ENCODE measurements around the gene HS1BP3. TPM values are rescaled to one million over a fixed set of nuclear protein-coding genes. Genes with fewer than 3 reads are reported as not detected.

Gene HS1BP3
- total and polyA plus RNA-seq, 2 donors (not counting 3 experiments of a cell fraction or from before 2014, with no cell fraction given): 27.4 to 33.1 TPM

GRCh38 chr2:20647211-20647610 lies 3.7 kb downstream of the HS1BP3 start:
- no peak for DNase-seq (ENCODE audit: low read depth, low spot score)
- TF ChIP-seq MYC (IDR thresholded peaks at IDR 0.05; ENCODE audit: low read depth, low read length): no peak
- TF ChIP-seq POLR2AphosphoS5 (IDR thresholded peaks at IDR 0.05; ENCODE audit: insufficient read depth, low read depth, low read length): no peak
- TF ChIP-seq POLR2A (IDR thresholded peaks at IDR 0.05; ENCODE audit: low read depth, low read length): no peak
- no peak for TF ChIP-seq EZH2 (IDR thresholded peaks at IDR 0.05; ENCODE audit: borderline replicate concordance, low read depth, low read length, severe bottlenecking)
- no peak for TF ChIP-seq CTCF (IDR thresholded peaks at IDR 0.05; ENCODE audit: extremely low read depth in 1 of 2, insufficient read depth in 1 of 2, low read depth in 1 of 2, low read length in 2 of 2)
- no peak for TF ChIP-seq GATA2 (IDR thresholded peaks at IDR 0.05; ENCODE audit: insufficient read depth, insufficient read length, low read depth, low read length)
- dilution Hi-C loops (cut with MboI; ENCODE audit: extremely low pct_ligation_motif_present, low sequenced_read_pairs): no loop called here
- no peak overlapping the region for H3K4me3 ChIP-seq (replicated peaks in 1 of 3; ENCODE audit: insufficient read depth in 1 of 3, low read depth in 1 of 3, low read length in 3 of 3)
- H2AFZ ChIP-seq (ENCODE audit: low read depth, low read length): no peak overlapping the region
- intact Hi-C loops (cut with micrococcal nuclease): no loop called here
- no peaks in the 10 kb centered on the region for H4K20me1 ChIP-seq (replicated peaks; ENCODE audit: control insufficient read depth, extremely low read depth, insufficient read depth, low read length)
- peaks cover 11% of the 10 kb centered on the region for H3K4me1 ChIP-seq (ENCODE audit: control insufficient read depth, extremely low read depth, insufficient read depth, low read length)
- no peak overlapping the region for H3K9ac ChIP-seq (replicated peaks; ENCODE audit: extremely low read depth, insufficient read depth, low read length)
- CTCF ChIA-PET: interaction anchor here (1.0 to 1.1 kb wide), 2 partner anchors 203 to 268 kb away, joined by 3 read pairs; no protein-coding TSS in a partner anchor
- H3K27me3 ChIP-seq (ENCODE audit: control insufficient read depth in 2 of 2, insufficient read depth in 2 of 2, low read length in 2 of 2): no peaks in the 10 kb centered on the region
- no peak for FAIRE-seq
- no TSS peak for BruUV-seq (replicated peaks)
- no peak overlapping the region for H3K27ac ChIP-seq (ENCODE audit: insufficient read depth, low read depth, low read length)
- H3K4me2 ChIP-seq (ENCODE audit: insufficient read depth, low read length): no peak overlapping the region
- H3K9me1 ChIP-seq (replicated peaks; ENCODE audit: control insufficient read depth, extremely low read depth, insufficient read depth, low read length): no peaks in the 10 kb centered on the region
- no peaks in the 10 kb centered on the region for H3K79me2 ChIP-seq (ENCODE audit: control insufficient read depth, insufficient read depth, low read length)
- H3K9me3 ChIP-seq (replicated peaks; ENCODE audit: control insufficient read depth, insufficient read depth, low read length): no peaks in the 10 kb centered on the region
- POLR2A ChIA-PET: no interaction called here
- H3K36me3 ChIP-seq (ENCODE audit: control insufficient read depth in 2 of 2, extremely low read depth in 1 of 2, insufficient read depth in 2 of 2, low read length in 2 of 2): peaks cover 0 to 15% of the 10 kb centered on the region in 2 experiments

- Histone ChIP-seq H3K4me3 (replicated peaks in 1 of 3; ENCODE audit: insufficient read depth in 1 of 3, low read depth in 1 of 3, low read length in 3 of 3) (no peak overlapping the region), H3K9me3 (replicated peaks; ENCODE audit: control insufficient read depth, insufficient read depth, low read length) (no peaks in the 10 kb centered on the region), H3K9me1 (replicated peaks; ENCODE audit: control insufficient read depth, extremely low read depth, insufficient read depth, low read length) (no peaks in the 10 kb centered on the region), H2AFZ (ENCODE audit: low read depth, low read length) (no peak overlapping the region), H3K4me2 (ENCODE audit: insufficient read depth, low read length) (no peak overlapping the region), H3K4me1 (ENCODE audit: control insufficient read depth, extremely low read depth, insufficient read depth, low read length) (peaks cover 16% of the 10 kb centered on the region), H3K79me2 (ENCODE audit: control insufficient read depth, insufficient read depth, low read length) (no peaks in the 10 kb centered on the region), H3K9ac (replicated peaks; ENCODE audit: extremely low read depth, insufficient read depth, low read length) (no peak overlapping the region), H3K36me3 (ENCODE audit: control insufficient read depth in 2 of 2, extremely low read depth in 1 of 2, insufficient read depth in 2 of 2, low read length in 2 of 2) (peaks cover 0 to 19% of the 10 kb centered on the region in 2 experiments), H3K27me3 (ENCODE audit: control insufficient read depth in 2 of 2, insufficient read depth in 2 of 2, low read length in 2 of 2) (no peaks in the 10 kb centered on the region), H3K27ac (ENCODE audit: insufficient read depth, low read depth, low read length) (no peak overlapping the region), H4K20me1 (replicated peaks; ENCODE audit: control insufficient read depth, extremely low read depth, insufficient read depth, low read length) (no peaks in the 10 kb centered on the region)
- FAIRE-seq (no peak), DNase-seq (ENCODE audit: low read depth, low spot score) (no peak)
- intact Hi-C loops (cut with micrococcal nuclease) (no loop called here), dilution Hi-C loops (cut with MboI; ENCODE audit: extremely low pct_ligation_motif_present, low sequenced_read_pairs) (no loop called here)
- BruUV-seq (replicated peaks): no TSS peak
- ChIA-PET CTCF (interaction anchor here (1.0 kb wide), 1 partner anchor 203 kb away, joined by 3 read pairs; no protein-coding TSS in a partner anchor), POLR2A (no interaction called here)
- TF ChIP-seq MYC (IDR thresholded peaks at IDR 0.05; ENCODE audit: low read depth, low read length) (no peak), CTCF (IDR thresholded peaks at IDR 0.05; ENCODE audit: extremely low read depth in 1 of 2, insufficient read depth in 1 of 2, low read depth in 1 of 2, low read length in 2 of 2) (no peak), POLR2A (IDR thresholded peaks at IDR 0.05; ENCODE audit: low read depth, low read length) (no peak), JUN (IDR thresholded peaks at IDR 0.05; ENCODE audit: borderline replicate concordance, insufficient read depth, insufficient read length, low read depth) (no peak), FOS (IDR thresholded peaks at IDR 0.05; ENCODE audit: borderline replicate concordance, insufficient read depth, low read length) (no peak), POLR2AphosphoS5 (IDR thresholded peaks at IDR 0.05; ENCODE audit: insufficient read depth, low read depth, low read length) (no peak)
Measured at GRCh38 chr2:20646446-20646845, 4.5 kb downstream of the HS1BP3 start.
